AG04450 (cell line): ENCODE data around the gene NME1. TPM values are rescaled to one million over a fixed set of nuclear protein-coding genes. Genes with fewer than 3 reads are reported as not detected.
A peak's percentile ranks its signal among the peaks of the same experiment; 100 is the strongest.

Experiments used
- CTCF ChIA-PET: fragments of 300-600, 350-600 bp; formaldehyde crosslinking; extraction: SDS; loops from one replicate; lab custom pipeline; 2022; ENCODE audit warnings: antibody characterized with exemption, inconsistent platforms; lab: Charles Lee
- POLR2A ChIA-PET: fragments of 350-600 bp; formaldehyde crosslinking; extraction: SDS; loops from one replicate; lab custom pipeline; 2021; ENCODE audit warnings: antibody characterized with exemption, inconsistent platforms; lab: Yijun Ruan, JAX
- DNase-seq: peaks from one replicate; pipeline ENCODE4 v3.0.0-alpha.2; 2011; ENCODE audit warnings: low read depth, low spot score
- H3K27ac ChIP-seq: one replicate; pipeline ENCODE4 v1.5.1; 2012; ENCODE audit warnings: low read depth, low read length, control low read depth
- H3K27me3 ChIP-seq: one replicate; pipeline ENCODE4 v1.6.0; 2012; ENCODE audit warnings: low read length; ENCODE audit not compliant: control insufficient read depth, insufficient read depth
- H3K4me3 ChIP-seq: 2 replicates; pipeline ENCODE4 v1.5.1; 2011; ENCODE audit warnings: mild to moderate bottlenecking, low read depth, low read length, control low read depth
- H3K9me3 ChIP-seq: 2 replicates; pipeline ENCODE4 v1.5.1; 2012; ENCODE audit warnings: low read length; ENCODE audit not compliant: control insufficient read depth, insufficient read depth
- CTCF ChIP-seq: IDR thresholded peaks from 2 replicates; pipeline ENCODE4 v1.5.1; 2011; ENCODE audit warnings: low read depth, low read length, control low read depth, inconsistent platforms
- polyA plus RNA-seq: library from polyadenylated mRNA; depleted of rRNA; stranded (reverse); fragments of >200 nt; gene quantifications from 2 replicates; pipeline ENCODE4 v1.2.3, GENCODE V29; 2011

Gene NME1
- polyA plus RNA-seq, 1 experiment: 350 TPM

- Histone ChIP-seq H3K4me3 (no peak overlapping the region), H3K27ac (no peak overlapping the region), H3K9me3 (no peaks in the 10 kb centered on the region), H3K27me3 (no peaks in the 10 kb centered on the region)
- TF ChIP-seq CTCF: no peak
- POLR2A ChIA-PET: no interaction called here
- no peak for DNase-seq
- CTCF ChIA-PET: no interaction called here
Measured at GRCh38 chr17:51159604-51160003, 6.2 kb downstream of the NME1 start.

- Histone ChIP-seq H3K4me3 (no peak overlapping the region), H3K27ac (no peak overlapping the region), H3K9me3 (no peaks in the 10 kb centered on the region; the same call in 1 of the 2 replicates), H3K27me3 (no peaks in the 10 kb centered on the region)
- CTCF ChIA-PET: interaction anchor here (1.3 kb wide), 1 partner anchor 8 kb away, joined by 6 read pairs; the partner anchor contains the start of gene NME1
- no peak for DNase-seq
- POLR2A ChIA-PET: no interaction called here
- TF ChIP-seq CTCF: no peak
Measured at GRCh38 chr17:51161541-51161940, 8.2 kb downstream of the NME1 start.

- POLR2A ChIA-PET: interaction anchor here (1.2 kb wide), 1 partner anchor 12 kb away, joined by 3 read pairs; the partner anchor contains the start of gene NME1
- peak overlapping the region; percentile 93; the same call in 1 of the 2 replicates for H3K4me3 ChIP-seq
Measured at GRCh38 chr17:51164911-51165679, 11.7 kb downstream of the NME1 start.

GRCh38 chr17:51165680-51166197 lies 12.4 kb downstream of the NME1 start:
- TF ChIP-seq CTCF: no peak
- no peak for DNase-seq
- Histone ChIP-seq H3K4me3 (peak overlapping the region; percentile 93), H3K27me3 (no peaks in the 10 kb centered on the region), H3K9me3 (no peaks in the 10 kb centered on the region; the same call in 1 of the 2 replicates), H3K27ac (peak overlapping the region; percentile 87)
- POLR2A ChIA-PET: interaction anchor here (1.2 kb wide), 1 partner anchor 13 kb away, joined by 3 read pairs; the partner anchor contains the start of gene NME1
- CTCF ChIA-PET: interaction anchor here (0.5 to 1.0 kb wide), 4 partner anchors 10 to 155 kb away, joined by 3 to 4 read pairs (median 4); no protein-coding TSS in a partner anchor

More at GRCh38 chr17:51164911-51165679, 11.7 kb downstream of the NME1 start:
- no peaks in the 10 kb centered on the region for H3K27me3 ChIP-seq
- H3K27ac ChIP-seq: peak overlapping the region; percentile 87
- H3K9me3 ChIP-seq: no peaks in the 10 kb centered on the region; the same call in 1 of the 2 replicates
- CTCF ChIA-PET: interaction anchor here (0.5 to 1.0 kb wide), 2 partner anchors 35 to 155 kb away, joined by 3 read pairs; no protein-coding TSS in a partner anchor
- TF ChIP-seq CTCF: no peak
- no peak for DNase-seq
